H7 (cell line): ENCODE results near the gene OR6X1. TPM values are rescaled to one million over a fixed set of nuclear protein-coding genes. Genes with fewer than 3 reads are reported as not detected.
A peak's percentile ranks its signal among the peaks of the same experiment; 100 is the strongest.
"Not testable (repeated sequence)": the region's sequence is repeated elsewhere in the genome, so short reads cannot be mapped to it uniquely, and the experiment has no call there.

Experiments used
- DNase-seq: peaks from one replicate; pipeline ENCODE4 v3.0.0; 2012
- H3K27me3 ChIP-seq: 2 replicates; pipeline ENCODE4 v1.6.0; 2011; ENCODE audit warnings: mild to moderate bottlenecking, low read length; ENCODE audit not compliant: control insufficient read depth, insufficient read depth
- H3K36me3 ChIP-seq: replicated peaks from 2 replicates; pipeline ENCODE4 v1.5.1; 2011; ENCODE audit warnings: low read length; ENCODE audit not compliant: control insufficient read depth, insufficient read depth
- H3K4me3 ChIP-seq: 2 replicates; pipeline ENCODE4 v1.5.1; 2011; ENCODE audit warnings: low read depth, mild to moderate bottlenecking, control low read depth, low read length, moderate library complexity; ENCODE audit not compliant: insufficient read depth
- total RNA-seq: library from RNA; depleted of rRNA; stranded (reverse); fragments of >200 nt; shearing (Covaris generic); gene quantifications from 2 replicates; pipeline ENCODE4 v1.2.3, GENCODE V29; 2014

The OR6X1 gene
- total RNA-seq, 1 experiment from 2014 or later = not detected

GRCh38 chr11:123741159-123742030 is 12.9 kb downstream of the OR6X1 start, which contains the start of gene ZNF202:
ZNF202 (minus strand) TSS chr11:123741660; CDS start chr11:123730888, 10,772 bp downstream.
- Histone ChIP-seq H3K36me3 (peaks cover 20% of the 10 kb centered on the region), H3K27me3 (no peaks in the 10 kb centered on the region), H3K4me3 (peak within 1 kb of the TSS; percentile 73)
- DNase-seq = peak; percentile 91

DNA sequence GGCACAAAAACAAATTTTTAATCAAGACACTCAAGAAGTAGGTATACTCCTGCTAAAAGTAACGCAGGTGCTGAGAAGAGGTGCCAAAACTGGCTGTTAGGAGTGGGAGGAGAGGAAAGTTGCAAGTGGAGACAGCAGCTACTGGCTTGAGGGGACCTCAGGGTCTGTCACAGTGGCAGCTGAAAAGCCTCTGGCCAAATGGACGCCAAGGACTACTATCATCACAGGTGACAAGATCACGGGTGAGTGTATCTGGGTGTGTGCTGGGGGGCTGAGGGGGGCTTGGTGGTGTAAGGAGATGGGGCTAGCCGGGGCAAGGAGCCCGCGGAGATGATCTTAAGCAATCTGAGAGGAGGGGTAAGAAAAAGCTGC is 13.5 kb downstream of the OR6X1 start:
- peaks cover 20% of the 10 kb centered on the region for H3K36me3 ChIP-seq
- H3K4me3 ChIP-seq = peak overlapping the region; percentile 73
- H3K27me3 ChIP-seq = no peaks in the 10 kb centered on the region
- no peak for DNase-seq

DNA sequence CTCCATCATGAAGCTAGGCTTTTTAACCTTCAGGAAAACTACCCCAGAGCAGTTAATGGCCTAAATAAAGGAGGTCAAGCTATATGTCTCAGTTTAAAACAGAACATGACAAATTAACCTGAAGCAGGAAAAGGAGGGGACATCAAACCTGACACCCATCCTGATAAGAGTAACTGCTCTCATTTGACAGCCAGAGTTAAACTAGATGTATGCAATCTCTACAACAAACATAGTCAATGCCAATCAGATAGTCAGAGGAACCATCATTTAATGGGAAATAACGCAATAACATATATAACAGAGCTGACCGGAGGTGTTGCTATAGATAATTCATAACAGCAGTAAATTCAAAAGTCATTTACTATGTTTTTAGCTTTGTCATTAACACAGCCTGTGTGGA is 15.9 kb downstream of the OR6X1 start:
- H3K27me3 ChIP-seq = no peaks in the 10 kb centered on the region
- no peak for DNase-seq
- peaks cover 24% of the 10 kb centered on the region for H3K36me3 ChIP-seq
- no peak overlapping the region for H3K4me3 ChIP-seq

GRCh38 chr11:123736769-123737168 is 17.5 kb downstream of the OR6X1 start:
- peaks cover 24% of the 10 kb centered on the region for H3K36me3 ChIP-seq

DNA sequence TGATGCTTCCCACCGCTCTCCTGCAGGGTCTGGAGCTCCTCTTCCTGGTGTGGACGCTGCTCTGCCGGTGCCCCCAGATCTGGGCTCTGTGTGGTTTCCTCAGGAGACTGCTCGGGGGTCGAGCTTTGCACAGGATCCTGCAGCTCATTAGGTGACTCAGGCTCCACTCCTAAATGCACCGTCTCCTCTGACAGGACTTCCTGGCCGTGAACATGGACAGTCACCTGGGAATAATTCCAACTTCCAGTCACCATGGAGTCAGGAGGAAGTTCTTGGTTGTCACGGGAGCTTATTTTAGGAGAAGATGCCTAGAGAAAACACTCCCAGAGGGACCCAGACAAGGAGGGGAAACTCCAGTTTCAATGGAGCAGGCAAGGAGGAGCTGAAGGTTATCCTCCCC is 24.7 kb downstream of the OR6X1 start:
- Histone ChIP-seq H3K27me3 (no peaks in the 10 kb centered on the region), H3K4me3 (no peak overlapping the region), H3K36me3 (peaks cover 56% of the 10 kb centered on the region)
- DNase-seq = no peak

More at GRCh38 chr11:123736769-123737168, 17.5 kb downstream of the OR6X1 start:
- Histone ChIP-seq H3K27me3 (no peaks in the 10 kb centered on the region), H3K4me3 (no peak overlapping the region)
- DNase-seq = no peak

GRCh38 chr11:123725995-123726655 is 28.2 kb downstream of the OR6X1 start:
- Histone ChIP-seq H3K36me3 (peaks cover 52% of the 10 kb centered on the region), H3K27me3 (no peaks in the 10 kb centered on the region), H3K4me3 (no peak overlapping the region)
- DNase-seq = no peak

- no peak for DNase-seq
- Histone ChIP-seq H3K36me3 (no peaks in the 10 kb centered on the region; the same call in 1 of the 2 replicates), H3K4me3 (no peak overlapping the region), H3K27me3 (no peaks in the 10 kb centered on the region)
These were observed 34.9 kb downstream of the OR6X1 start for GRCh38 chr11:123719452-123719851.

- DNase-seq = no peak
- H3K4me3 ChIP-seq = no peak overlapping the region
- no peaks in the 10 kb centered on the region for H3K36me3 ChIP-seq
- no peaks in the 10 kb centered on the region for H3K27me3 ChIP-seq
These were observed 35.8 kb downstream of the OR6X1 start for GRCh38 chr11:123718469-123718868.

DNA sequence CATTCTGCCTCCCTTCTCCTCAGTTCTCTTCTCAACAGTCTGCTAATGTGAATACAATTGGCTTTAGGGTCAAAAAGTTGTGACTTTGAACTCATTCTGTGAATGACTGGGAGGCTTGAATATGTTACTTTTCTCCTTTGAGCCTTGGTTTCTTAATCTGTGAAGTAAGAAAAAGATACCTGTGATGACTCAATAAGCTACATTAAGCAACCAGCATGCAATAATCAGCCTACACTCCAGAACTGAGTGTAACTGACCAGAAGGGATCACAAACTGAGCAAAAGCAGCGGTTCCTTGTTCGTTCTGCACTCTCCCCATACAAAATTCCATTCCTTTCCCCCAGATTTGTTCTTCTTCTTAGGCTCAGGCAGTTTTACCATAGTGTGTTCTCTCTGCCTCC is 36.3 kb downstream of the OR6X1 start:
- Histone ChIP-seq H3K36me3 (no peaks in the 10 kb centered on the region), H3K27me3 (no peaks in the 10 kb centered on the region), H3K4me3 (no peak overlapping the region)
- DNase-seq = no peak

DNA sequence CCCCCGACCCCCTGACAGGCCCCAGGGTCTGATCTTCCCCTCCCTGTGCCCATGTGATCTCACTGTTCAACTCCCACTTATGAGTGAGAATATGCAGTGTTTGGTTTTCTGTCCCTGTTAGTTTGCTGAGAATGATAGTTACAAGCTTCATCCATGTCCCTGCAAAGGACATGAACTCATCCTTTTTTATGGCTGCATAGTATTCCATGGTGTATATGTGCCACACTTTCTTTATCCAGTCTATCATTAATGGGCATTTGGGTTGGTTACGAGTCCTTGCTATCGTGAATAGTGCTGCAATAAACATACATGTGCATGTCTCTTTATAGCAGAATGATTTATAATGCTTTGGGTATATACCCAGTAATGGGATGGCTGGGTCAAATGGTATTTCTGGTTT is 41.7 kb downstream of the OR6X1 start:
- not testable (repeated sequence) for H3K36me3 ChIP-seq, H3K4me3 ChIP-seq, DNase-seq, H3K27me3 ChIP-seq

- Histone ChIP-seq H3K36me3 (no peaks in the 10 kb centered on the region), H3K4me3 (no peak overlapping the region), H3K27me3 (no peaks in the 10 kb centered on the region)
- DNase-seq = peak; percentile 56
These were observed 46.6 kb downstream of the OR6X1 start for GRCh38 chr11:123707606-123708205.

DNA sequence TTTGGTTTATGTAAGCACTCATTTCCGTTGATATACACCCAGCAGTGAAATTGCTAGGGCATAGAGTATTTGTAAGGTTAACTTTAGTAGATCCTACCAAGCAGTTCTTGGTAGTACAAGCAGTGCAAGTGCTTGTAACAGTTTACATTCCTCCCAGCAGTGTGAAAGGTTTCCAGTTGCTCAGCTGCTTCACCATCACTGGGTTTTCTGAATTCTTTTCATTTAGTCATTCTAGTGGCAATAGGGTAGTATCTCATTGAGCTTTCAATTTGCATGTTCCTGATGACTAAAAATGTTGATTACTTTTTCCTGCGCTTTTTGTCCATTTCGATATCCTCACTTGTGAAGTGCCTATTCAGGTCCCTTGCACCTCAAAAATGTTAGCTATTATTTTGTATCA is 47.1 kb downstream of the OR6X1 start:
- no peak overlapping the region for H3K4me3 ChIP-seq

GRCh38 chr11:123704341-123704740 is 50.0 kb downstream of the OR6X1 start:
- Histone ChIP-seq H3K27me3 (no peaks in the 10 kb centered on the region), H3K4me3 (no peak overlapping the region), H3K36me3 (no peaks in the 10 kb centered on the region)
- DNase-seq = peak; percentile 32

More for the DNA sequence above, 47.1 kb downstream of the OR6X1 start:
- Histone ChIP-seq H3K36me3 (no peaks in the 10 kb centered on the region), H3K27me3 (no peaks in the 10 kb centered on the region)
- no peak for DNase-seq
